H1 (cell line): Measurements from ENCODE around the gene LFNG. TPM values are rescaled to one million over a fixed set of nuclear protein-coding genes. Genes with fewer than 3 reads are reported as not detected.

Experiments used
- CTCF ChIA-PET: fragments of 300-600 bp; sonication (Branson Sonifier 250); formaldehyde crosslinking; loops from one replicate; lab custom pipeline; 2021; ENCODE audit not compliant: partially characterized antibody; lab: Charles Lee
- POLR2A ChIA-PET: fragments of 300-600 bp; sonication (Branson Sonifier 250); formaldehyde crosslinking; loops from one replicate; lab custom pipeline; 2021; ENCODE audit warnings: inconsistent platforms; ENCODE audit not compliant: partially characterized antibody; lab: Charles Lee
- DNase-seq, 2 experiments: peaks; one replicate each; pipeline versions ENCODE4 v3.0.0 to v3.0.0-alpha.2; 2010 to 2022; ENCODE audit warnings: low spot score in 2 of 2, low read depth in 1 of 2, mixed read lengths in 1 of 2
- FAIRE-seq: peaks from 2 replicates; lab custom pipeline; 2011; peaks lifted over from hg19 to GRCh38; lab: Jason Lieb, UNC
- H2AFZ ChIP-seq: 2 replicates; pipeline ENCODE4 v1.8.1; 2012; ENCODE audit warnings: low read length, inconsistent platforms
- H2AK5ac ChIP-seq: 2 replicates; pipeline ENCODE4 v1.6.1; 2013; ENCODE audit warnings: low read depth, low read length
- H2BK120ac ChIP-seq: replicated peaks from 2 replicates; pipeline ENCODE3; 2013; ENCODE audit warnings: low read depth, low read length, inconsistent platforms
- H2BK12ac ChIP-seq: 2 replicates; pipeline ENCODE4 v1.6.1; 2013; ENCODE audit warnings: low read depth, low read length
- H2BK15ac ChIP-seq: 2 replicates; pipeline ENCODE4 v1.6.1; 2013; ENCODE audit warnings: low read length
- H2BK20ac ChIP-seq: 2 replicates; pipeline ENCODE4 v1.6.1; 2013; ENCODE audit warnings: low read length
- H2BK5ac ChIP-seq: 2 replicates; pipeline ENCODE4 v1.6.1; 2013; ENCODE audit warnings: low read depth, low read length
- H3K14ac ChIP-seq: 2 replicates; pipeline ENCODE4 v1.6.1; 2013; ENCODE audit warnings: inconsistent platforms; ENCODE audit not compliant: insufficient read length
- H3K18ac ChIP-seq: 2 replicates; pipeline ENCODE4 v1.6.1; 2013; ENCODE audit warnings: low read length; ENCODE audit errors: extremely low read depth
- H3K23ac ChIP-seq: 2 replicates; pipeline ENCODE4 v1.6.1; 2013; ENCODE audit warnings: inconsistent platforms; ENCODE audit not compliant: insufficient read length
- H3K23me2 ChIP-seq: 2 replicates; pipeline ENCODE4 v1.6.1; 2013; ENCODE audit warnings: low read depth, low read length
- H3K27ac ChIP-seq: 2 replicates; pipeline ENCODE4 v1.6.1; 2011; ENCODE audit warnings: low read depth, low read length, inconsistent platforms
- H3K27me3 ChIP-seq, 4 experiments: replicated peaks in 1 of 4; 1 replicate in 1 of 4; 2 replicates in 3 of 4; pipeline versions ENCODE4 v1.6.1 to v1.8.1; 2011 to 2013; ENCODE audit warnings: low read length in 3 of 4, mild to moderate bottlenecking in 3 of 4, inconsistent platforms in 2 of 4, mixed read lengths in 2 of 4, moderate library complexity in 1 of 4; ENCODE audit not compliant: control insufficient read depth in 3 of 4, insufficient read depth in 3 of 4; ENCODE audit errors: extremely low read depth in 1 of 4
- H3K36me3 ChIP-seq, 4 experiments: 2 replicates each; pipeline versions ENCODE4 v1.6.1 to v1.8.1; 2011 to 2013; ENCODE audit warnings: mild to moderate bottlenecking in 4 of 4, low read length in 3 of 4, moderate library complexity in 2 of 4, control low read depth in 1 of 4, inconsistent platforms in 1 of 4; ENCODE audit not compliant: insufficient read depth in 4 of 4, control insufficient read depth in 2 of 4
- H3K4ac ChIP-seq: replicated peaks from 2 replicates; pipeline ENCODE3; 2013; ENCODE audit warnings: low read length, low read depth, mixed read lengths, inconsistent platforms; ENCODE audit not compliant: insufficient read length
- H3K4me1 ChIP-seq, 4 experiments: replicated peaks in 1 of 4; 1 replicate in 1 of 4; 2 replicates in 3 of 4; pipeline versions ENCODE4 v1.6.1 to v1.8.1; 2011 to 2013; ENCODE audit warnings: low read length in 3 of 4, inconsistent platforms in 2 of 4, mixed read lengths in 1 of 4; ENCODE audit not compliant: insufficient read depth in 4 of 4, control insufficient read depth in 3 of 4
- H3K4me2 ChIP-seq, 2 experiments: 2 replicates each; pipeline versions ENCODE4 v1.6.1 to v1.8.1; 2011 to 2013; ENCODE audit warnings: low read depth in 2 of 2, low read length in 2 of 2, control low read depth in 1 of 2, inconsistent platforms in 1 of 2, mild to moderate bottlenecking in 1 of 2; ENCODE audit not compliant: insufficient read depth in 1 of 2
- H3K4me3 ChIP-seq, 4 experiments: fragments of 200-600, 300-600 bp in 1 of 4; sonication (generic), shearing (Covaris generic), sonication (Bioruptor Twin) in 1 of 4; 2 replicates each; pipeline versions ENCODE4 v1.5.1 to v1.8.1; 2011 to 2016; ENCODE audit warnings: low read length in 4 of 4, low read depth in 3 of 4, control low read depth in 2 of 4, inconsistent platforms in 2 of 4, mild to moderate bottlenecking in 2 of 4, mixed read lengths in 1 of 4, moderate library complexity in 1 of 4; ENCODE audit not compliant: insufficient read depth in 2 of 4; ENCODE audit errors: extremely low read depth in 1 of 4
- H3K56ac ChIP-seq: replicated peaks from 2 replicates; pipeline ENCODE3; 2013; ENCODE audit warnings: low read depth, mild to moderate bottlenecking, mixed read lengths, low read length, inconsistent platforms; ENCODE audit not compliant: insufficient read length
- H3K79me1 ChIP-seq: 2 replicates; pipeline ENCODE4 v1.6.1; 2013; ENCODE audit warnings: low read depth, low read length, control low read depth
- H3K79me2 ChIP-seq, 2 experiments: 2 replicates each; pipeline versions ENCODE4 v1.6.1 to v1.8.1; 2012 to 2013; ENCODE audit warnings: low read length in 2 of 2, mild to moderate bottlenecking in 2 of 2, inconsistent platforms in 1 of 2; ENCODE audit not compliant: insufficient read depth in 2 of 2, control insufficient read depth in 1 of 2
- H3K9ac ChIP-seq, 4 experiments: replicated peaks in 1 of 4; 1 replicate in 1 of 4; 2 replicates in 3 of 4; pipeline versions ENCODE4 v1.6.1 to v1.8.1; 2011 to 2013; ENCODE audit warnings: low read depth in 3 of 4, low read length in 3 of 4, control low read depth in 2 of 4, mild to moderate bottlenecking in 2 of 4, moderate library complexity in 2 of 4, inconsistent platforms in 1 of 4; ENCODE audit errors: extremely low read depth in 1 of 4
- H3K9me3 ChIP-seq, 2 experiments: 2 replicates each; pipeline versions ENCODE4 v1.6.1 to v1.8.1; 2012 to 2013; ENCODE audit warnings: mild to moderate bottlenecking in 2 of 2, moderate library complexity in 2 of 2, control low read depth in 1 of 2, inconsistent platforms in 1 of 2, low read depth in 1 of 2, low read length in 1 of 2, mixed read lengths in 1 of 2; ENCODE audit not compliant: insufficient read depth in 2 of 2
- H4K20me1 ChIP-seq, 2 experiments: replicated peaks in 1 of 2; 2 replicates each; pipeline versions ENCODE3 to v1.8.1; 2011 to 2013; ENCODE audit warnings: inconsistent platforms in 2 of 2, low read length in 2 of 2, mild to moderate bottlenecking in 1 of 2; ENCODE audit not compliant: insufficient read depth in 2 of 2, control insufficient read depth in 1 of 2
- H4K5ac ChIP-seq: 2 replicates; pipeline ENCODE4 v1.6.1; 2013; ENCODE audit warnings: low read length, low read depth, mixed read lengths, inconsistent platforms; ENCODE audit not compliant: insufficient read length
- H4K8ac ChIP-seq: 2 replicates; pipeline ENCODE4 v1.8.0; 2013; ENCODE audit warnings: mild to moderate bottlenecking, moderate library complexity, low read length, inconsistent platforms; ENCODE audit not compliant: insufficient read depth; ENCODE audit errors: extremely low read depth
- H4K91ac ChIP-seq: replicated peaks from 2 replicates; pipeline ENCODE3; 2013; ENCODE audit warnings: low read length, mixed read lengths, inconsistent platforms; ENCODE audit not compliant: insufficient read length
- ASH2L ChIP-seq: fragments of 200-600, 300-600 bp; sonication (generic); IDR thresholded peaks from one replicate; pipeline ENCODE4 v1.7.1; 2017; ENCODE audit warnings: low read length
- BRCA1 ChIP-seq: IDR thresholded peaks from 2 replicates; pipeline ENCODE4 v1.6.1; 2012; ENCODE audit warnings: low read depth, low read length, improper control_type of control experiment
- HDAC6 ChIP-seq: IDR thresholded peaks from one replicate; pipeline ENCODE4 v1.7.1; 2012; ENCODE audit warnings: low read depth, mild to moderate bottlenecking, inconsistent platforms, low read length, moderate library complexity
- MAFK ChIP-seq: IDR thresholded peaks from 2 replicates; pipeline ENCODE4 v1.6.1; 2012; ENCODE audit warnings: low read depth, mild to moderate bottlenecking, improper control_type of control experiment, low read length
- SIX5 ChIP-seq: IDR thresholded peaks from 2 replicates; pipeline ENCODE4 v1.6.1; 2011; ENCODE audit warnings: mild to moderate bottlenecking, low read depth, low read length
- TAF7 ChIP-seq: optimal IDR thresholded peaks from 2 replicates; pipeline ENCODE3; 2011; ENCODE audit warnings: low read depth, mild to moderate bottlenecking, inconsistent platforms, low read length, moderate library complexity, borderline replicate concordance
- WGBS, 2 experiments: shearing (Covaris generic) in 1 of 2; methylation state at CpG; one replicate each; pipeline versions ENCODE4 v1.1.6 to v1.1.7; 2013 to 2015; ENCODE audit warnings: low lambda C conversion rate in 2 of 2, mixed read lengths in 2 of 2, inconsistent platforms in 1 of 2, low coverage in 1 of 2, missing lambda C conversion rate in 1 of 2; ENCODE audit not compliant: insufficient replicate concordance in 2 of 2, insufficient coverage in 1 of 2, insufficient read length in 1 of 2; ENCODE audit errors: extremely low coverage in 1 of 2, missing lambda C conversion rate in 1 of 2; 5-methylcytosine and 5-hydroxymethylcytosine counted together
- polyA plus RNA-seq, 7 experiments: library from polyadenylated mRNA; depleted of rRNA in 3 of 7; stranded (reverse) in 5 of 7; unstranded in 2 of 7; fragments of >200 nt in 5 of 7; fragments of 200-250 nt in 2 of 7; gene quantifications; 1 replicate in 5 of 7; 2 replicates in 1 of 7; 4 replicates in 1 of 7; pipeline versions ENCODE4 v1.2.1 to v1.2.3, GENCODE V29; 2011 to 2013; ENCODE audit warnings: missing spikeins in 2 of 7, mixed read lengths in 2 of 7
- total RNA-seq: library from RNA; stranded (reverse); fragmentation: NEBNext Ultra II Directional; extraction: Animal tissue kit (Norgen Biotek cat#: 25700); gene quantifications from 2 replicates; pipeline ENCODE4 v1.2.1, GENCODE V29; 2021
- TF ChIP-seq, protein P1 (sequence below): IDR thresholded peaks from 2 replicates; pipeline ENCODE4 v1.6.1; 2012; ENCODE audit warnings: inconsistent platforms

The LFNG gene
- total and polyA plus RNA-seq, 2 of the 8 experiments (the other 6 are each of a cell fraction or from before 2014, with no cell fraction given) = 31.6 to 35.6 TPM

GRCh38 chr7:2572101-2572842 lies 52.7 kb downstream of the LFNG start:
- H3K18ac ChIP-seq = no peak overlapping the region
- H2BK12ac ChIP-seq = no peak overlapping the region
- peaks cover 0 to 2% of the 10 kb centered on the region in 2 experiments for H4K20me1 ChIP-seq
- no peaks in the 10 kb centered on the region for H3K9me3 ChIP-seq
- ChIA-PET CTCF (interaction anchor here (0.6 to 1.9 kb wide), 6 partner anchors 18 to 215 kb away, joined by 3 to 5 read pairs (median 4); no protein-coding TSS in a partner anchor), POLR2A (no interaction called here)
- no peak overlapping the region for H2BK15ac ChIP-seq
- no peak overlapping the region for H2BK20ac ChIP-seq
- no peak for DNase-seq
- no peak overlapping the region for H4K91ac ChIP-seq
- no peak overlapping the region for H4K8ac ChIP-seq
- no peak overlapping the region for H3K4me3 ChIP-seq
- no peak overlapping the region for H2BK5ac ChIP-seq
- no peak overlapping the region for H3K23ac ChIP-seq
- TF ChIP-seq TAF7 = no peak
- no peak for TF ChIP-seq HDAC6
- TF ChIP-seq ASH2L = no peak
- no peak for TF ChIP-seq BRCA1
- no peak for TF ChIP-seq MAFK
- no peak for TF ChIP-seq SIX5
- TF ChIP-seq, protein P1, sequence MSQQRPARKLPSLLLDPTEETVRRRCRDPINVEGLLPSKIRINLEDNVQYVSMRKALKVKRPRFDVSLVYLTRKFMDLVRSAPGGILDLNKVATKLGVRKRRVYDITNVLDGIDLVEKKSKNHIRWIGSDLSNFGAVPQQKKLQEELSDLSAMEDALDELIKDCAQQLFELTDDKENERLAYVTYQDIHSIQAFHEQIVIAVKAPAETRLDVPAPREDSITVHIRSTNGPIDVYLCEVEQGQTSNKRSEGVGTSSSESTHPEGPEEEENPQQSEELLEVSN = no peak
- TF ChIP-seq, all 59 proteins: peak for 0
- Histone ChIP-seq H3K9ac (no peak overlapping the region), H3K79me2 (no peaks in the 10 kb centered on the region), H2AFZ (no peak overlapping the region), H3K4ac (no peak overlapping the region), H4K5ac (no peak overlapping the region), H3K14ac (no peak overlapping the region), H3K27ac (no peak overlapping the region), H3K4me1 (peaks cover 0 to 2% (median 2%) of the 10 kb centered on the region in 4 experiments; a peak in 2 of 7 replicates), H3K27me3 (no peaks in the 10 kb centered on the region), H3K4me2 (no peak overlapping the region), H2BK120ac (no peak overlapping the region), H3K36me3 (no peaks in the 10 kb centered on the region), H2AK5ac (no peak overlapping the region), H3K56ac (no peak overlapping the region), H3K23me2 (no peaks in the 10 kb centered on the region; the same call in 1 of the 2 replicates), H3K79me1 (no peaks in the 10 kb centered on the region)
- 88% methylated on average over 22 of the region's 22 CpGs; no CpG with 5 or more reads in 1 of the 2 experiments for WGBS, 2 experiments
- no peak for FAIRE-seq
